Thyroid gland (tissue), 4 donors: ENCODE measurements around the gene STUM. TPM values are rescaled to one million over a fixed set of nuclear protein-coding genes. Genes with fewer than 3 reads are reported as not detected.

Experiments
- DNase-seq, 2 donors: peaks; one replicate each; pipeline ENCODE4 v3.0.0-alpha.2; 2019
- H3K27ac ChIP-seq, 3 donors: fragments of 200-600 bp; sonication (generic); 1 replicate in 2 of 3; 2 replicates in 1 of 3; pipeline ENCODE4 v1.5.1; 2016 to 2019; ENCODE audit warnings: mild to moderate bottlenecking in 1 of 3, moderate library complexity in 1 of 3
- H3K27me3 ChIP-seq: fragments of 200-600 bp; sonication (generic); one replicate; pipeline ENCODE4 v1.5.1; 2019
- H3K36me3 ChIP-seq, 2 donors: fragments of 200-600 bp; sonication (generic); one replicate each; pipeline ENCODE4 v1.5.1; 2016 to 2019
- H3K4me1 ChIP-seq, 2 donors: fragments of 200-600 bp; sonication (generic); one replicate each; pipeline ENCODE4 v1.5.1; 2017 to 2019
- H3K4me3 ChIP-seq, 3 donors: fragments of 200-600 bp; sonication (generic); replicated peaks in 1 of 3; 1 replicate in 2 of 3; 2 replicates in 1 of 3; pipeline ENCODE4 v1.5.1; 2016; ENCODE audit warnings: mild to moderate bottlenecking in 1 of 3
- H3K9me3 ChIP-seq: fragments of 200-600 bp; sonication (generic); one replicate; pipeline ENCODE4 v1.5.1; 2017
- CTCF ChIP-seq, 6 experiments: fragments of 200-600 bp in 3 of 6; fragments of 450-650 bp in 3 of 6; sonication (generic) in 3 of 6; IDR thresholded peaks; one replicate each; pipeline ENCODE4 v1.5.1; 2016 to 2019; ENCODE audit warnings: antibody characterized with exemption in 6 of 6, mild to moderate bottlenecking in 2 of 6, inconsistent platforms in 1 of 6, moderate library complexity in 1 of 6
- POLR2A ChIP-seq, 2 donors: fragments of 450-650 bp; IDR thresholded peaks; one replicate each; pipeline ENCODE4 v1.6.1; 2017; ENCODE audit warnings: antibody characterized with exemption in 2 of 2, mild to moderate bottlenecking in 2 of 2, moderate library complexity in 1 of 2
- WGBS, 2 donors: methylation state at CpG; one replicate each; pipeline ENCODE4 v1.1.5; 2017; 5-methylcytosine and 5-hydroxymethylcytosine counted together
- intact Hi-C: fragments of 100-400 bp; cut with DNase I; formaldehyde crosslinking; loops from one replicate; pipeline ENCODE4 v1.15.1; 2023
- total RNA-seq, 4 donors: library from RNA; depleted of rRNA; stranded (reverse); fragments of >200 nt; gene quantifications; one replicate each; pipeline ENCODE4 v1.2.3, GENCODE V29; 2016

Gene STUM
- total RNA-seq, 4 donors from 2014 or later = 0.22 to 1.1 (median 0.48) TPM

DNA sequence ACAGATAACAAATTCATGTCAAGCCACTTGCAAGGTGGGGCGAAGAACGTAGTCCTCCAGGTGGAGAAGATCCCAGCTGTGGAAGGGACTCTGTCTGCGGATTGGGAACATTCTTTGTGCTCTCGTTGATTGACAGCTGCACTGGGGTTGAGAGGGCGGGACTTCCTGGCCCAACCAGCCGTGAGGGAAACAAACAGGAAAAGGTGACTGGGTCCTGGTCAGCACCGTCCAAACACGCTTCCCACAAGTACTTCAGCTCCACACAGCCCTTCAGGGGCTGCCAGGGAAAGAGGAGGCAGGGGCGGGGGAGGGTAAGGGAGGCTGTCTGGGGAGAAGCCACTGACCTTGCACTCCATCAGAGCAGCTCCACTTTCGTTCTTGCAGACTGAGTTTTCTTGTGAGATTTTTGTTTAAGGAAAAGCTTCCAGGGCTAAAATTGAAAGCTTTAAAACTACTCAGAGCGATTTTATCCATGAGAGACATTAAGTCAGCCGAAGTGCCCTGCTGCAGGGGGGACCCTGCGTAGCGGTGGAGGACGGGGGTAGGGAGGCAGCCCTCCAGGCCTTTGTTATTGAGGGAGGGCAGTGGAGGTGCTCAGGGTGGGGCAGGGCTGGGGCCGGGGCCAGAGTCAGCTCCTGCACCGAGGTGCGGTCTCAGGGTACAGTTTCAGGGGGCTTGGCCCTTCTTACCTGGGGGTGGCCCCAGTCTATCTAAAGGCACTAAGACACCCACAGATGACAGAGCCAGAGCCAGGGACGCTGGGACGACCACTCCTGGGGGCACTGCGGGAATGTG lies 21.6 kb upstream of the STUM start:
- 77 to 79% methylated on average over 19 to 21 of the region's 21 CpGs for WGBS, 2 donors
- no peak overlapping the region for H3K27ac ChIP-seq
- intact Hi-C loops = no loop called here
- no peaks in the 10 kb centered on the region for H3K27me3 ChIP-seq
- no peak for TF ChIP-seq CTCF (IDR thresholded peaks at IDR 0.05)
- no peak for TF ChIP-seq POLR2A (IDR thresholded peaks at IDR 0.05)
- no peak for DNase-seq
- H3K4me3 ChIP-seq = no peak overlapping the region
- H3K36me3 ChIP-seq = no peaks in the 10 kb centered on the region
- H3K4me1 ChIP-seq = no peaks in the 10 kb centered on the region
- no peaks in the 10 kb centered on the region for H3K9me3 ChIP-seq

DNA sequence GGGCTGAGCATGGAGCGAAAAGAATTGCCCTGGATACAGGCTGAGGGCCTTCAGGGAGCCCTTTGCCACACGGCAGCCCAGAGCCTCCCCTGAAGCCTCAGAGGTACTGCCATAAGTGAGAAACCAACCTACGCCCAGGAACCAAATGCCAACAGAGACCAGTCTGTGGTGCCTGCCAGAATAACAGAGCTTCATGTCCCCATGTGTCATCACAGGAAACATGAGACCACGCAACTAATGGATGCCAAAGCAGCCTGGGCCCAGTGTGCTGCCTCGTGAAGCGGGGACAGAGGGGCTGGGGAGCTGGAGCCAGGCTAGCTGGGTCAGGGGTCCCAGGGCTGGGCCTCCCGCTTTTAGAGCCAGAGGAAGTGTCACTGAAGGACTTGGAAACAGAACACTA lies 18.7 kb upstream of the STUM start:
- intact Hi-C loops = no loop called here
- TF ChIP-seq POLR2A (IDR thresholded peaks at IDR 0.05) = no peak
- no peak for TF ChIP-seq CTCF (IDR thresholded peaks at IDR 0.05)
- H3K4me3 ChIP-seq = no peak overlapping the region
- DNase-seq = no peak
- H3K4me1 ChIP-seq = no peaks in the 10 kb centered on the region
- H3K27me3 ChIP-seq = no peaks in the 10 kb centered on the region
- no peak overlapping the region for H3K27ac ChIP-seq
- H3K9me3 ChIP-seq = no peaks in the 10 kb centered on the region
- H3K36me3 ChIP-seq = no peaks in the 10 kb centered on the region
- WGBS, 2 donors = 90 to 92% methylated on average over 5 to 7 of the region's 7 CpGs

DNA sequence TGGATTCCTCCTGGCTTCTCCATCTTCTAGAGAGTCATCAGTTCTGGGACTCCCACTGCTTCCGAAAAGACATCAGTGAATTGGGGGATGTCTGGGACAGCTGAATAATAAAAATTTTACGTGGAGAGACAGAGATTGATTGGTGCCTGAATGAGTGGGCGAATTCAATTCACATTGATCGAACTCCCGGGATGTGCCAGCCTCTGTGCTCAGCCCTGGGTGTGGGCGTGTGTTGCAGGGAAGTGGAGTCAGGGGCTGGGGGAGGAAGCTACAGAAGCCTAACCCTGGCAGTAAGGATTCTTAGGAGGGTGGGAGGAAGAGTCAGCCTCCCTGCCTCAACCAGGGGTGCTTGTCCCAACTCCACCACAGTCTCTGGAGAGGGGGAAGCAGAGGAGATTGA lies 18.0 kb upstream of the STUM start:
- intact Hi-C loops = no loop called here
- H3K27ac ChIP-seq = no peak overlapping the region
- WGBS, 2 donors = 90 to 92% methylated on average over 6 of the region's 6 CpGs

GRCh38 chr1:226531360-226532093 lies 17.0 kb upstream of the STUM start:
- no peaks in the 10 kb centered on the region for H3K9me3 ChIP-seq
- no peak for DNase-seq
- intact Hi-C loops = no loop called here
- no peak for TF ChIP-seq POLR2A (IDR thresholded peaks at IDR 0.05)
- no peak for TF ChIP-seq CTCF (IDR thresholded peaks at IDR 0.05)
- WGBS, 2 donors = 97 to 99% methylated on average over 4 of the region's 4 CpGs
- H3K4me3 ChIP-seq = no peak overlapping the region
- H3K27me3 ChIP-seq = no peaks in the 10 kb centered on the region
- H3K27ac ChIP-seq = no peak overlapping the region
- H3K36me3 ChIP-seq = no peaks in the 10 kb centered on the region
- no peaks in the 10 kb centered on the region for H3K4me1 ChIP-seq

More for the DNA sequence above, 18.0 kb upstream of the STUM start:
- H3K36me3 ChIP-seq = no peaks in the 10 kb centered on the region
- no peaks in the 10 kb centered on the region for H3K4me1 ChIP-seq
- no peaks in the 10 kb centered on the region for H3K27me3 ChIP-seq
- no peak for DNase-seq
- TF ChIP-seq CTCF (IDR thresholded peaks at IDR 0.05) = no peak
- no peak for TF ChIP-seq POLR2A (IDR thresholded peaks at IDR 0.05)
- no peaks in the 10 kb centered on the region for H3K9me3 ChIP-seq
- H3K4me3 ChIP-seq = no peak overlapping the region

DNA sequence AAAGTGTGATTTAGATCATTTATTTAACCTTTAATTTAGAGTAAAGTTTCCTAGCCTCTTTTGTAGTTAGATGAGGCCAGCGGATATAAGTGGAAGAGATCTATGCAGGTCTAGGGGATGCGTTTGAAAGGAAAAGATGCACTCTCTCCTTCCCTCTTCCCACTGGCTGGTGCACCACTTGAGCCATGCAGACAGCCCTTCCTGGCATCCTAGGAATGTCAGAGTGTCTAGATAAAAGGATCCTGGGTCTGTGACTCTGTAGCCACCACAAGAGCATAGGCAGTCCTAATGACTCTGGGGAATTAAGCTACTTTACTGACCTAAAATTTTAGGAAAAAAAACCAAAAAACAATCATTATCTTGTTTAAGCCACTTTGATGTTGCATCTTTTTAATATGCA lies 16.0 kb upstream of the STUM start:
- intact Hi-C loops = no loop called here
- Histone ChIP-seq H3K27me3 (no peaks in the 10 kb centered on the region), H3K36me3 (no peaks in the 10 kb centered on the region), H3K4me3 (no peak overlapping the region), H3K27ac (no peak overlapping the region), H3K4me1 (no peaks in the 10 kb centered on the region), H3K9me3 (no peaks in the 10 kb centered on the region)
- WGBS, 2 donors = 92% methylated on average over 2 of the region's 2 CpGs
- no peak for DNase-seq
- TF ChIP-seq CTCF (IDR thresholded peaks at IDR 0.05) (no peak), POLR2A (IDR thresholded peaks at IDR 0.05) (no peak)
